HCT116 (cell line): ENCODE results near the gene AFAP1. TPM values are rescaled to one million over a fixed set of nuclear protein-coding genes. Genes with fewer than 3 reads are reported as not detected.

ENCODE experiments used
- ATAC-seq: fragments of 200-7000 bp; cut with Tn5 transposase; 2 replicates; pipeline ENCODE4 v1.9.1; 2020; ENCODE audit warnings: mild to moderate bottlenecking, moderate library complexity
- BruUV-seq: library from RNA; stranded (reverse); fragments of 400-500 nt; replicated peaks from 2 replicates; lab custom pipeline; 2021; lab: Mats Ljungman, UMichigan
- CTCF ChIA-PET: fragments of 300-600 bp; sonication (Branson Sonifier 250); formaldehyde crosslinking; loops from one replicate; lab custom pipeline; 2021; ENCODE audit warnings: antibody characterized with exemption; lab: Charles Lee
- POLR2A ChIA-PET: fragments of 300-600, 350-600 bp; sonication (Branson Sonifier 250); formaldehyde crosslinking; loops from one replicate; lab custom pipeline; 2021; ENCODE audit warnings: antibody characterized with exemption; lab: Charles Lee
- RAD21 ChIA-PET, 2 experiments: fragments of 300-600 bp; sonication (Branson Sonifier 250); formaldehyde crosslinking; loops; one replicate each; lab custom pipeline; 2023; ENCODE audit warnings: low total read pairs in 2 of 2; ENCODE audit not compliant: uncharacterized antibody in 2 of 2, unreplicated experiment in 2 of 2, low non-redundant PET in 1 of 2; lab: Charles Lee
- DNase-seq: peaks from one replicate; pipeline ENCODE4 v3.0.0-alpha.2; 2010; ENCODE audit warnings: low read depth, low spot score
- H2AFZ ChIP-seq: fragments of 200-600 bp; shearing (Covaris generic), sonication (generic); 2 replicates; pipeline ENCODE4 v1.6.1; 2017; ENCODE audit warnings: low read depth, mixed run types, mixed read lengths, antibody characterized with exemption, low read length; ENCODE audit not compliant: poor library complexity, severe bottlenecking
- H3K27ac ChIP-seq: 2 replicates; pipeline ENCODE4 v1.5.1; 2012; ENCODE audit warnings: low read depth, low read length
- H3K27me3 ChIP-seq: fragments of 200-600 bp; sonication (generic); 2 replicates; pipeline ENCODE4 v1.6.1; 2016; ENCODE audit warnings: mixed run types, low read length, mixed read lengths; ENCODE audit not compliant: insufficient read depth
- H3K36me3 ChIP-seq, 2 experiments: fragments of 200-500 bp in 1 of 2; fragments of 200-600 bp in 1 of 2; sonication (Bioruptor generic) in 1 of 2; sonication (generic) in 1 of 2; 2 replicates each; pipeline versions ENCODE4 v1.5.1 to v1.6.1; 2014 to 2016; ENCODE audit warnings: low read length in 2 of 2, inconsistent platforms in 1 of 2, mixed read lengths in 1 of 2, mixed run types in 1 of 2; ENCODE audit not compliant: insufficient read depth in 2 of 2, control insufficient read depth in 1 of 2
- H3K4me1 ChIP-seq, 2 experiments: fragments of 200-600 bp in 1 of 2; sonication (generic) in 1 of 2; 2 replicates each; pipeline versions ENCODE4 v1.5.1 to v1.6.1; 2012 to 2017; ENCODE audit warnings: low read length in 2 of 2, inconsistent platforms in 1 of 2, mild to moderate bottlenecking in 1 of 2, mixed read lengths in 1 of 2, mixed run types in 1 of 2, moderate library complexity in 1 of 2; ENCODE audit not compliant: insufficient read depth in 2 of 2, control insufficient read depth in 1 of 2
- H3K4me2 ChIP-seq: fragments of 200-600 bp; sonication (generic); 2 replicates; pipeline ENCODE4 v1.6.1; 2017; ENCODE audit warnings: mixed run types, low read length, mixed read lengths
- H3K4me3 ChIP-seq, 2 experiments: fragments of 200-600 bp in 1 of 2; sonication (generic) in 1 of 2; replicated peaks in 1 of 2; 2 replicates each; pipeline ENCODE4 v1.5.1; 2011 to 2016; ENCODE audit warnings: low read length in 2 of 2, control low read depth in 1 of 2, low read depth in 1 of 2, mild to moderate bottlenecking in 1 of 2, mixed read lengths in 1 of 2, mixed run types in 1 of 2
- H3K79me2 ChIP-seq: fragments of 200-600 bp; sonication (generic); 2 replicates; pipeline ENCODE4 v1.6.1; 2017; ENCODE audit warnings: mild to moderate bottlenecking, mixed run types, low read length, moderate library complexity, mixed read lengths; ENCODE audit not compliant: insufficient read depth
- H3K9ac ChIP-seq: fragments of 200-600 bp; sonication (generic); 2 replicates; pipeline ENCODE4 v1.6.1; 2016; ENCODE audit warnings: low read length, mixed read lengths
- H3K9me2 ChIP-seq: fragments of 200-600 bp; sonication (generic), shearing (Covaris generic); 2 replicates; pipeline ENCODE4 v1.6.1; 2017; ENCODE audit warnings: mixed run types, mild to moderate bottlenecking, moderate library complexity; ENCODE audit not compliant: insufficient read depth
- H3K9me3 ChIP-seq, 2 experiments: fragments of 200-500 bp in 1 of 2; fragments of 200-600 bp in 1 of 2; sonication (Bioruptor generic) in 1 of 2; sonication (generic) in 1 of 2; 2 replicates each; pipeline ENCODE4 v1.6.1; 2014 to 2017; ENCODE audit warnings: low read length in 2 of 2, mixed read lengths in 2 of 2, inconsistent platforms in 1 of 2, low read depth in 1 of 2, mild to moderate bottlenecking in 1 of 2, mixed run types in 1 of 2, moderate library complexity in 1 of 2; ENCODE audit not compliant: control insufficient read depth in 1 of 2, insufficient read depth in 1 of 2
- H4K20me1 ChIP-seq: fragments of 200-600 bp; sonication (generic), shearing (Covaris generic); 2 replicates; pipeline ENCODE4 v1.6.1; 2017; ENCODE audit warnings: mixed run types, mild to moderate bottlenecking, moderate library complexity; ENCODE audit not compliant: insufficient read depth
- ELF1 ChIP-seq: IDR thresholded peaks from 2 replicates; pipeline ENCODE4 v1.6.1; 2012; ENCODE audit warnings: low read depth, borderline replicate concordance
- EZH2 ChIP-seq: fragments of 200-600 bp; sonication (generic); IDR thresholded peaks from 2 replicates; pipeline ENCODE4 v1.6.1; 2017; ENCODE audit warnings: antibody characterized with exemption, mixed run types
- FOSL1 ChIP-seq: IDR thresholded peaks from 2 replicates; pipeline ENCODE4 v1.6.1; 2012; ENCODE audit warnings: low read depth
- POLR2A ChIP-seq: IDR thresholded peaks from 2 replicates; pipeline ENCODE4 v1.7.0; 2011; ENCODE audit warnings: borderline replicate concordance; ENCODE audit not compliant: insufficient read depth, insufficient read length; ENCODE audit errors: extremely low read depth
- RAD21 ChIP-seq: IDR thresholded peaks from 2 replicates; pipeline ENCODE4 v1.6.1; 2012; ENCODE audit warnings: low read depth, mild to moderate bottlenecking
- TCF7L2 ChIP-seq: IDR thresholded peaks from 2 replicates; pipeline ENCODE4 v1.7.0; 2011; ENCODE audit warnings: borderline replicate concordance, inconsistent platforms; ENCODE audit not compliant: insufficient read depth, insufficient read length; ENCODE audit errors: extremely low read depth
- ZFX ChIP-seq: fragments of 450-650 bp; IDR thresholded peaks from 2 replicates; pipeline ENCODE4 v1.6.1; 2017
- intact Hi-C: fragments of 100-400 bp; cut with micrococcal nuclease; formaldehyde crosslinking; loops from 2 replicates; pipeline ENCODE4 v1.10.0; 2022
- total RNA-seq: library from RNA; stranded (reverse); gene quantifications from one replicate; pipeline ENCODE4 v1.2.1, GENCODE V29; 2021; ENCODE audit not compliant: unreplicated experiment
- TF ChIP-seq, protein P1 (sequence below): IDR thresholded peaks from 2 replicates; pipeline ENCODE4 v1.6.1; 2012
- TF ChIP-seq, protein P2 (sequence below): IDR thresholded peaks from 2 replicates; pipeline ENCODE4 v1.6.1; 2011; ENCODE audit warnings: mild to moderate bottlenecking, low read length, moderate library complexity; ENCODE audit not compliant: insufficient replicate concordance; ENCODE audit errors: extremely low read depth

The AFAP1 gene
- total RNA-seq, 1 experiment from 2014 or later = 19.4 TPM

DNA sequence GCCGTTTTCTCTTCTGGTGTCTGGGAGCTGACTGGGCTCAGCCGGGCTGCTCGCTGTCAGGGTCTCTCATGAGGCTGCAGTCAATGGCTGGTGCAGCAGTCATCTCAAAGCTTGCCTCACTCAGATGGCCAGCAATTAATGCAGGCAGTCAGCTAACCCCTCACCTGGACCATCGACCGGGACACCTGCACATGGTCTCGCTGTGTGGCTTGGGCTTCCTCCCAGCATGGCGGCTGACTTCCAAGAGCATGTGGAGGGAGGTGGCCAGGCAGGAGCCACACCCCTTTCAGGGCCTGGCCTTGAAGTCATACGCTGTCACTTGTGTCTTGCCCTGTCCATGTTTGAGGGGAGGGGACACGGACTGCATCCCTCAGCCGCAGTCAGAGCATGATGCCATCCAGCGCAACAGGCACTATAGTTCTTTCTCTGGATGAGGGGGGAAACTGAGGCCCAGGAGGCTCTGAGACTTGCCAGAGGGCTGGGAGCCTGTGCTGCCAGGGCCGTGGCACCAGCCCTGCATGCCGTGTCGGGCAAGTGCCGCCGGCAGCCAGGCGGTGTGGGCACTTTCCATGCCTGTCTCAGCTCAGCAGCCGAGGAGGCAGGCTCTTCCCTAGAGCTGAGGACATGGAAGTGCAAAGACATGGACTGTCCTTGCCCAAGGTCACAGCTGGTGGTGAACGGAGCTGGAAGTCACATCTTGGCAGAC, 201.8 kb downstream of the AFAP1 start (continued):
- no peak for TF ChIP-seq TCF7L2
- TF ChIP-seq EZH2 = no peak
- TF ChIP-seq ZFX = no peak
- TF ChIP-seq FOSL1 = no peak
- TF ChIP-seq, protein P1, sequence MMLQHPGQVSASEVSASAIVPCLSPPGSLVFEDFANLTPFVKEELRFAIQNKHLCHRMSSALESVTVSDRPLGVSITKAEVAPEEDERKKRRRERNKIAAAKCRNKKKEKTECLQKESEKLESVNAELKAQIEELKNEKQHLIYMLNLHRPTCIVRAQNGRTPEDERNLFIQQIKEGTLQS = no peak
- TF ChIP-seq, all 23 proteins: peak for 0

DNA sequence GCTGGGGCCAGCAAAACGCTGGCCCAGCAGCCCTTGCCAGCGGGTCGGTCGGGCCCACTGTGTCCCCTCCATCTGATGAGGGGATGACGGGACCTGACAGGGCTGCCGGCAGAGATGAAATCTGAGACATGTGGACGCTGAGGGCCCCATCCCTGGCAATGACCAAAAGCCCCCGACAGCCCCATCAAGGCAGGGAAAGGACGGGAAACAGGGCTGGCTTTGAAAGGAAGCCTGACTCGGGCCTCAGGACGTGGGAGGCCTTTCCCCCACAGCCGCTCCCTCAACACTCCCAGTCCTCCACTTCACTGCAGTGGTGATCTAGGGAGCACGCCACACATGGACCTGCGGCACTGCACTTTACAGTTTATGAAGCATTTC, 202.4 kb downstream of the AFAP1 start:
- intact Hi-C loops = no loop called here
- no peak for DNase-seq
- H3K4me1 ChIP-seq = no peaks in the 10 kb centered on the region
- ChIA-PET CTCF (no interaction called here), RAD21 (no interaction called here), POLR2A (no interaction called here)
- ATAC-seq = no peak
- BruUV-seq = no TSS peak
- H3K27me3 ChIP-seq = no peaks in the 10 kb centered on the region
- TF ChIP-seq RAD21 (no peak), ELF1 (no peak), POLR2A (no peak)
- TF ChIP-seq, protein P2, sequence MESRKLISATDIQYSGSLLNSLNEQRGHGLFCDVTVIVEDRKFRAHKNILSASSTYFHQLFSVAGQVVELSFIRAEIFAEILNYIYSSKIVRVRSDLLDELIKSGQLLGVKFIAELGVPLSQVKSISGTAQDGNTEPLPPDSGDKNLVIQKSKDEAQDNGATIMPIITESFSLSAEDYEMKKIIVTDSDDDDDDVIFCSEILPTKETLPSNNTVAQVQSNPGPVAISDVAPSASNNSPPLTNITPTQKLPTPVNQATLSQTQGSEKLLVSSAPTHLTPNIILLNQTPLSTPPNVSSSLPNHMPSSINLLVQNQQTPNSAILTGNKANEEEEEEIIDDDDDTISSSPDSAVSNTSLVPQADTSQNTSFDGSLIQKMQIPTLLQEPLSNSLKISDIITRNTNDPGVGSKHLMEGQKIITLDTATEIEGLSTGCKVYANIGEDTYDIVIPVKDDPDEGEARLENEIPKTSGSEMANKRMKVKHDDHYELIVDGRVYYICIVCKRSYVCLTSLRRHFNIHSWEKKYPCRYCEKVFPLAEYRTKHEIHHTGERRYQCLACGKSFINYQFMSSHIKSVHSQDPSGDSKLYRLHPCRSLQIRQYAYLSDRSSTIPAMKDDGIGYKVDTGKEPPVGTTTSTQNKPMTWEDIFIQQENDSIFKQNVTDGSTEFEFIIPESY = no peak
- H3K4me3 ChIP-seq = no peak overlapping the region
- no peaks in the 10 kb centered on the region for H3K36me3 ChIP-seq
- no peak overlapping the region for H2AFZ ChIP-seq
- H3K79me2 ChIP-seq = no peaks in the 10 kb centered on the region
- H3K9ac ChIP-seq = no peak overlapping the region
- H3K4me2 ChIP-seq = no peak overlapping the region
- H3K9me3 ChIP-seq = no peaks in the 10 kb centered on the region
- no peaks in the 10 kb centered on the region for H3K9me2 ChIP-seq
- no peaks in the 10 kb centered on the region for H4K20me1 ChIP-seq
- no peak overlapping the region for H3K27ac ChIP-seq
